GM12878 (cell line): ENCODE data around the gene BPGM. TPM values are rescaled to one million over a fixed set of nuclear protein-coding genes. Genes with fewer than 3 reads are reported as not detected.
"Not testable (repeated sequence)": the region's sequence is repeated elsewhere in the genome, so short reads cannot be mapped to it uniquely, and the experiment has no call there.

Source experiments
- ATAC-seq: fragments of 200-7000 bp; cut with Tn5 transposase; 3 replicates; pipeline ENCODE4 v1.9.1; 2020; ENCODE audit warnings: mild to moderate bottlenecking, moderate library complexity
- BruUV-seq: library from RNA; stranded (reverse); fragments of 400-500 nt; replicated peaks from 2 replicates; lab custom pipeline; 2021; lab: Mats Ljungman, UMichigan
- CTCF ChIA-PET: fragments of 300-600 bp; sonication (Branson Sonifier 250); formaldehyde crosslinking; extraction: SDS; loops from one replicate; lab custom pipeline; 2021; ENCODE audit warnings: inconsistent platforms; lab: Yijun Ruan, JAX
- POLR2A ChIA-PET: fragments of 350-600 bp; formaldehyde crosslinking; extraction: SDS; loops from one replicate; lab custom pipeline; 2021; ENCODE audit warnings: inconsistent platforms; lab: Charles Lee
- RAD21 ChIA-PET: fragments of 300-600 bp; sonication (Branson Sonifier 250); formaldehyde crosslinking; loops from one replicate; lab custom pipeline; 2023; ENCODE audit warnings: antibody characterized with exemption; ENCODE audit not compliant: unreplicated experiment; lab: Charles Lee
- SMC1A ChIA-PET: fragments of 300-600 bp; sonication (Branson Sonifier 250); formaldehyde crosslinking; loops from one replicate; lab custom pipeline; 2023; ENCODE audit not compliant: unreplicated experiment, uncharacterized antibody; lab: Charles Lee
- DNase-seq: peaks from one replicate; pipeline ENCODE4 v3.0.0-alpha.2; 2011; ENCODE audit warnings: low read depth, low spot score
- FAIRE-seq: peaks from 3 replicates; lab custom pipeline; 2011; peaks lifted over from hg19 to GRCh38; lab: Jason Lieb, UNC
- H2AFZ ChIP-seq: 2 replicates; pipeline ENCODE4 v1.6.0; 2011; ENCODE audit warnings: low read depth, low read length, control low read depth; ENCODE audit not compliant: control insufficient read depth
- H3K27ac ChIP-seq: 2 replicates; pipeline ENCODE4 v1.5.1; 2011; ENCODE audit warnings: control low read depth; ENCODE audit not compliant: control insufficient read depth, insufficient read depth
- H3K27me3 ChIP-seq, 2 experiments: replicated peaks in 1 of 2; 2 replicates each; pipeline versions ENCODE4 v1.6.0 to v1.6.1; 2011; ENCODE audit warnings: low read length in 1 of 2; ENCODE audit not compliant: control insufficient read depth in 2 of 2, insufficient read depth in 2 of 2
- H3K36me3 ChIP-seq, 2 experiments: 2 replicates each; pipeline ENCODE4 v1.5.1; 2011; ENCODE audit warnings: low read length in 1 of 2; ENCODE audit not compliant: control insufficient read depth in 2 of 2, insufficient read depth in 2 of 2
- H3K4me1 ChIP-seq: 2 replicates; pipeline ENCODE4 v1.6.1; 2011; ENCODE audit warnings: mild to moderate bottlenecking, low read length, moderate library complexity, mixed read lengths; ENCODE audit not compliant: control insufficient read depth, insufficient read depth
- H3K4me2 ChIP-seq: 2 replicates; pipeline ENCODE4 v1.6.0; 2011; ENCODE audit warnings: control low read depth; ENCODE audit not compliant: control insufficient read depth, insufficient read depth
- H3K4me3 ChIP-seq: fragments of 200-600 bp; sonication (generic); 2 replicates; pipeline ENCODE4 v1.5.1; 2016
- H3K79me2 ChIP-seq: 2 replicates; pipeline ENCODE4 v1.6.0; 2011; ENCODE audit warnings: low read length; ENCODE audit not compliant: control insufficient read depth, insufficient read depth
- H3K9ac ChIP-seq: 2 replicates; pipeline ENCODE4 v1.8.0; 2011; ENCODE audit warnings: low read length, control low read depth, mixed read lengths; ENCODE audit not compliant: control insufficient read depth, insufficient read depth
- H3K9me3 ChIP-seq: replicated peaks from 3 replicates; pipeline ENCODE4 v1.5.1; 2011; ENCODE audit warnings: mild to moderate bottlenecking, low read length; ENCODE audit not compliant: control insufficient read depth, insufficient read depth
- H4K20me1 ChIP-seq: 2 replicates; pipeline ENCODE4 v1.6.0; 2011; ENCODE audit not compliant: control insufficient read depth, insufficient read depth
- EED ChIP-seq: sonication (generic); IDR thresholded peaks from 2 replicates; pipeline ENCODE4 v1.6.1; 2016; ENCODE audit warnings: antibody characterized with exemption, low read depth
- ZNF207 ChIP-seq: fragments of 450-650 bp; IDR thresholded peaks from 2 replicates; pipeline ENCODE4 v1.6.1; 2014; ENCODE audit warnings: antibody characterized with exemption, mild to moderate bottlenecking, borderline replicate concordance
- ZNF622 ChIP-seq: fragments of 450-650 bp; IDR thresholded peaks from 2 replicates; pipeline ENCODE4 v1.6.1; 2017; ENCODE audit warnings: mild to moderate bottlenecking, inconsistent platforms
- WGBS: methylation state at CpG from one replicate; pipeline ENCODE4 v1.1.6; 2016; ENCODE audit warnings: low lambda C conversion rate; ENCODE audit not compliant: insufficient replicate concordance, insufficient coverage; ENCODE audit errors: missing lambda C conversion rate; 5-methylcytosine and 5-hydroxymethylcytosine counted together
- in situ Hi-C: fragments of 300-500 bp; cut with MboI; formaldehyde crosslinking; loops from 9 replicates; pipeline ENCODE4 v1.14.3; 2018; ENCODE audit warnings: mixed read lengths
- intact Hi-C: fragments of 100-400 bp; cut with micrococcal nuclease; formaldehyde crosslinking; loops from one replicate; pipeline ENCODE4 v1.14.2; 2022; ENCODE audit not compliant: unreplicated experiment
- polyA plus RNA-seq, 11 experiments: library from polyadenylated mRNA; depleted of rRNA in 4 of 11; unstranded in 6 of 11; stranded (reverse) in 5 of 11; fragments of >200 nt; fragmentation: Nextera tagmentation in 4 of 11; fragmentation: Illumina TruSeq in 1 of 11; extraction: Ambion mirVana in 4 of 11; extraction: Trizol in 1 of 11; gene quantifications; 1 replicate in 1 of 11; 2 replicates in 10 of 11; pipeline versions ENCODE4 v1.2.1 to v1.2.3, GENCODE V29; 2011 to 2016; ENCODE audit warnings: inconsistent platforms in 2 of 11, missing spikeins in 2 of 11, low read depth in 1 of 11
- total RNA-seq, 4 experiments: library from RNA; depleted of rRNA in 3 of 4; stranded (reverse); fragments of >200 nt in 3 of 4; fragmentation: Illumina TruSeq in 1 of 4; extraction: Trizol in 1 of 4; gene quantifications; 2 replicates each; pipeline versions ENCODE4 v1.2.1 to v1.2.3, GENCODE V29; 2013 to 2021
- TF ChIP-seq, protein P1 (sequence below): fragments of 450-650 bp; IDR thresholded peaks from 2 replicates; pipeline ENCODE4 v1.6.1; 2017; ENCODE audit warnings: mild to moderate bottlenecking, low read depth, inconsistent platforms; ENCODE audit not compliant: poor library complexity, severe bottlenecking

Gene BPGM
- total and polyA plus RNA-seq, 10 of the 15 experiments (the other 5 are each of a cell fraction or from before 2014, with no cell fraction given), result 9.0 to 20.1 (median 15.2) TPM

DNA sequence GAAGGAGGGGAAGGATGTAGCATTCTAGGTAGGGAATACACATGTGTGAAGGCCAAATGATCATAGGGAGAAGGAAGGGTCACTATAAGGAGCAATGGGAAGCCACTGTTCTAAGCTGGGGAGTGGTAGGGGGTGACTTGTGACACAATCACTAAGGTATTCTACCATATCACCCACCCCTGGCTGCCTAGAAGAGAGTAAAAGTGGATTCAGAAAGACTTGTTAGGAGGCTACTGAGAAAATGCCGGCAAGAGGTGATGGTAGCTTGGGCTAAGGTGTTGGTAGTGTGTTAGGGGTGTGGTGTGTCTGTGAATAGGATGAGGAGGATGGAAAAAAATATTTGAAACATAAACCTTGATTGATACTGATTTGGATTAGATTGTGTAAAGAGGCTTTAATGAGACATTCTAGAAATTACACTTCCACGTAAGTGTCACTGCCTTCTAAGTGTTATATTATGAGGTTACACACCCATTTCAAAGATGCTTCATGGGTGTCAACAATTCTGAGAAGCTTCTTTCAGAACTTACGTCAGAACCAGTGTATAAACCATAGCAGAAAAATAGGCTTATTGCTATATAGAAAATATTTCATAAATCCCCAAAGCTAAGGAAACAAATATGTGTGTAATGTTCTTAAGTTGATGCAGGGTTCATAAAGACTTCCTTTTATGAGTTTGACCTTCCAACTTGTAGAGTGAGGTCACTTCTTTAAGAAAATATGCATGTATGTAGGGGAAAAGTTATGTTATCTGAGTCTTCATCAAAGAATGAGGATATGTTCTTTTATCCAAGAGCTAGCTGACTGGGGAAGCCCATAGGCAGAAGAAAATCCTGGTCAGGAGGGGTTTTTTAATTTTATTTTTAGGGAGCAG, 5.6 kb upstream of the BPGM start:
- intact Hi-C loops (no loop called here), in situ Hi-C loops (loop anchor here (10.0 kb wide), 1 partner anchor 524 kb away; no protein-coding TSS in a partner anchor)
- H3K4me1 ChIP-seq, result peaks cover 10% of the 10 kb centered on the region
- no peaks in the 10 kb centered on the region for H4K20me1 ChIP-seq
- ATAC-seq, result no peak
- H3K27me3 ChIP-seq, result no peaks in the 10 kb centered on the region
- H3K4me2 ChIP-seq, result no peak overlapping the region
- 70% methylated on average over 3 of the region's 3 CpGs for WGBS
- no peak overlapping the region for H3K4me3 ChIP-seq
- no peak for FAIRE-seq
- ChIA-PET POLR2A (interaction anchor here (0.9 kb wide), 1 partner anchor 261 kb away, joined by 3 read pairs; no protein-coding TSS in a partner anchor), CTCF (interaction anchor here (0.6 to 1.6 kb wide), 3 partner anchors 8 to 160 kb away, joined by 5 to 6 read pairs (median 5); no protein-coding TSS in a partner anchor), RAD21 (interaction anchor here (1.0 kb wide), 1 partner anchor 313 kb away, joined by 3 read pairs; no protein-coding TSS in a partner anchor), SMC1A (no interaction called here)
- H3K27ac ChIP-seq, result no peak overlapping the region
- no peak for DNase-seq
- BruUV-seq, result no TSS peak
- no peak overlapping the region for H3K9ac ChIP-seq
- H3K9me3 ChIP-seq, result no peaks in the 10 kb centered on the region; the same call in 2 of the 3 replicates
- no peak overlapping the region for H2AFZ ChIP-seq
- H3K36me3 ChIP-seq, result no peaks in the 10 kb centered on the region
- TF ChIP-seq ZNF207, result no peak
- no peak for TF ChIP-seq ZNF622
- TF ChIP-seq EED, result no peak
- TF ChIP-seq, protein P1, sequence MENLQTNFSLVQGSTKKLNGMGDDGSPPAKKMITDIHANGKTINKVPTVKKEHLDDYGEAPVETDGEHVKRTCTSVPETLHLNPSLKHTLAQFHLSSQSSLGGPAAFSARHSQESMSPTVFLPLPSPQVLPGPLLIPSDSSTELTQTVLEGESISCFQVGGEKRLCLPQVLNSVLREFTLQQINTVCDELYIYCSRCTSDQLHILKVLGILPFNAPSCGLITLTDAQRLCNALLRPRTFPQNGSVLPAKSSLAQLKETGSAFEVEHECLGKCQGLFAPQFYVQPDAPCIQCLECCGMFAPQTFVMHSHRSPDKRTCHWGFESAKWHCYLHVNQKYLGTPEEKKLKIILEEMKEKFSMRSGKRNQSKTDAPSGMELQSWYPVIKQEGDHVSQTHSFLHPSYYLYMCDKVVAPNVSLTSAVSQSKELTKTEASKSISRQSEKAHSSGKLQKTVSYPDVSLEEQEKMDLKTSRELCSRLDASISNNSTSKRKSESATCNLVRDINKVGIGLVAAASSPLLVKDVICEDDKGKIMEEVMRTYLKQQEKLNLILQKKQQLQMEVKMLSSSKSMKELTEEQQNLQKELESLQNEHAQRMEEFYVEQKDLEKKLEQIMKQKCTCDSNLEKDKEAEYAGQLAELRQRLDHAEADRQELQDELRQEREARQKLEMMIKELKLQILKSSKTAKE, result no peak
- H3K79me2 ChIP-seq, result no peaks in the 10 kb centered on the region; the same call in none of the 2 replicates

DNA sequence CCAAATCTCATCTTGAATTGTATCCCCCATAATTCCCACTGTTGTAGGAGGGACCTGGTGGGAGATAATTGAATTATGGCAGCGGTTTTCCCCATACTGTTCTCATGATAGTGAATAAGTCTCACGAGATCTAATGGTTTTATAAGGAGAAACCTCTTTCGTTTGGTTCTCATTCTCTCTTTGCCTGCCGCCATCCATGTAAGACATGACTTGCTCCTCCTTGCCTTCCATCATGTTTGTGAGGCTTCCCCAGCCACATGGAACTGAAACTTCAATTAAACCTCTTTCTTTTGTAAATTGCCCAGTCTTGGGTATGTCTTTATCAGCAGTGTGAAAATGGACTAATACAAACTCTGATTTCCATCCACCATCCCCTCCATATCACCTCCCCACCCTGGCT, 4.7 kb upstream of the BPGM start:
- H2AFZ ChIP-seq, ATAC-seq, FAIRE-seq, intact Hi-C loops, DNase-seq, POLR2A ChIA-PET, H3K79me2 ChIP-seq, RAD21 ChIA-PET, H3K27ac ChIP-seq, BruUV-seq, H4K20me1 ChIP-seq, H3K36me3 ChIP-seq, H3K27me3 ChIP-seq, H3K4me3 ChIP-seq, H3K4me2 ChIP-seq, H3K9ac ChIP-seq, H3K9me3 ChIP-seq, H3K4me1 ChIP-seq, SMC1A ChIA-PET: not testable (repeated sequence)
- CTCF ChIA-PET, result interaction anchor here (1.4 to 1.6 kb wide), 2 partner anchors 9 to 59 kb away, joined by 5 to 6 read pairs; no protein-coding TSS in a partner anchor
- 56% methylated on average over 4 of the region's 4 CpGs for WGBS
- in situ Hi-C loops, result loop anchor here (10.0 kb wide), 1 partner anchor 523 kb away; no protein-coding TSS in a partner anchor
